SU-DHL-6 (cell line): ENCODE results near the gene SLC35A5.

Experiments
- CTCF ChIP-seq: fragments of 200-600 bp; sonication (generic); IDR thresholded peaks from one replicate; pipeline ENCODE4 v1.5.1; 2017; ENCODE audit warnings: antibody characterized with exemption, mild to moderate bottlenecking, low read length, moderate library complexity; ENCODE audit not compliant: insufficient read depth, poor library complexity, severe bottlenecking
- EZH2phosphoT487 ChIP-seq: fragments of 200-600 bp; sonication (generic), shearing (Covaris generic); conservative IDR thresholded peaks from 2 replicates; pipeline ENCODE4 v1.6.1; 2018; ENCODE audit warnings: mild to moderate bottlenecking, antibody characterized with exemption, low read length, moderate library complexity, mixed read lengths

GRCh38 chr3:112629425-112629824 lies 67.6 kb downstream of the SLC35A5 start:
- TF ChIP-seq CTCF (no peak), EZH2phosphoT487 (no peak)
